Transverse colon (tissue), 4 donors: ENCODE results near the gene BPGM. TPM values are rescaled to one million over a fixed set of nuclear protein-coding genes. Genes with fewer than 3 reads are reported as not detected.

Source experiments
- DNase-seq: peaks from one replicate; pipeline ENCODE4 v3.0.0-alpha.2; 2019
- H3K27ac ChIP-seq, 4 donors: fragments of 200-600 bp; sonication (generic); 2 replicates each; pipeline ENCODE4 v1.5.1; 2016 to 2018; ENCODE audit warnings: inconsistent platforms in 4 of 4
- H3K27me3 ChIP-seq: fragments of 200-600 bp; sonication (generic); 2 replicates; pipeline ENCODE4 v1.5.1; 2017; ENCODE audit warnings: inconsistent platforms
- H3K36me3 ChIP-seq, 4 donors: fragments of 200-600 bp; sonication (generic); 2 replicates each; pipeline ENCODE4 v1.5.1; 2017 to 2019; ENCODE audit warnings: inconsistent platforms in 4 of 4
- H3K4me1 ChIP-seq, 4 donors: fragments of 200-600 bp; sonication (generic); 2 replicates each; pipeline ENCODE4 v1.5.1; 2017 to 2020; ENCODE audit warnings: inconsistent platforms in 4 of 4
- H3K4me3 ChIP-seq, 4 donors: fragments of 200-600 bp; sonication (generic); 1 replicate in 1 of 4; 2 replicates in 3 of 4; pipeline versions ENCODE4 v1.5.1 to v1.6.1; 2017 to 2019; ENCODE audit warnings: inconsistent platforms in 4 of 4
- H3K9me3 ChIP-seq, 2 donors: fragments of 200-600 bp; sonication (generic); 2 replicates each; pipeline ENCODE4 v1.5.1; 2017 to 2019; ENCODE audit warnings: inconsistent platforms in 2 of 2
- EP300 ChIP-seq: sonication (generic); formaldehyde crosslinking; IDR thresholded peaks from one replicate; pipeline ENCODE4 v1.6.1; 2017; ENCODE audit warnings: antibody characterized with exemption, low read depth
- POLR2A ChIP-seq: fragments of 450-650 bp; IDR thresholded peaks from one replicate; pipeline ENCODE4 v1.6.1; 2016; ENCODE audit warnings: antibody characterized with exemption, mild to moderate bottlenecking, moderate library complexity
- POLR2AphosphoS5 ChIP-seq, 3 donors: sonication (generic); formaldehyde crosslinking; IDR thresholded peaks; one replicate each; pipeline ENCODE4 v1.6.1; 2016; ENCODE audit warnings: antibody characterized with exemption in 3 of 3
- whole genome bisulfite sequencing, 2 donors: methylation state at CpG; one replicate each; pipeline ENCODE4 v1.1.5; 2018; ENCODE audit warnings: low coverage in 1 of 2; 5-methylcytosine and 5-hydroxymethylcytosine counted together
- in situ Hi-C, 4 donors: fragments of 200-750 bp; cut with MboI; loops; one replicate each; pipeline versions ENCODE4 v1.15.0 to v1.15.1; 2017; ENCODE audit warnings: low sequenced_read_pairs in 3 of 4, low pct_ligation_motif_present in 1 of 4, low pct_unique_long_range_greater_than_20kb in 1 of 4
- intact Hi-C: fragments of 100-400 bp; cut with DNase I; formaldehyde crosslinking; loops from one replicate; pipeline ENCODE4 v1.15.1; 2023; ENCODE audit warnings: low total_unique reads
- total RNA-seq, 4 donors: library from RNA; depleted of rRNA; stranded (reverse); fragments of >200 nt; gene quantifications; one replicate each; pipeline ENCODE4 v1.1.0, GENCODE V29; 2016
- TF ChIP-seq, protein P1 (sequence below), 5 experiments: fragments of 200-600 bp in 3 of 5; fragments of 450-650 bp in 2 of 5; sonication (generic) in 3 of 5; IDR thresholded peaks; 1 replicate in 2 of 5; 2 replicates in 3 of 5; pipeline ENCODE4 v1.5.1; 2016 to 2017; ENCODE audit warnings: antibody characterized with exemption in 5 of 5, inconsistent platforms in 3 of 5, mild to moderate bottlenecking in 2 of 5, moderate library complexity in 1 of 5

Gene BPGM
- total RNA-seq, 4 donors from 2014 or later: 0.40 to 13.2 (median 7.2) TPM

DNA sequence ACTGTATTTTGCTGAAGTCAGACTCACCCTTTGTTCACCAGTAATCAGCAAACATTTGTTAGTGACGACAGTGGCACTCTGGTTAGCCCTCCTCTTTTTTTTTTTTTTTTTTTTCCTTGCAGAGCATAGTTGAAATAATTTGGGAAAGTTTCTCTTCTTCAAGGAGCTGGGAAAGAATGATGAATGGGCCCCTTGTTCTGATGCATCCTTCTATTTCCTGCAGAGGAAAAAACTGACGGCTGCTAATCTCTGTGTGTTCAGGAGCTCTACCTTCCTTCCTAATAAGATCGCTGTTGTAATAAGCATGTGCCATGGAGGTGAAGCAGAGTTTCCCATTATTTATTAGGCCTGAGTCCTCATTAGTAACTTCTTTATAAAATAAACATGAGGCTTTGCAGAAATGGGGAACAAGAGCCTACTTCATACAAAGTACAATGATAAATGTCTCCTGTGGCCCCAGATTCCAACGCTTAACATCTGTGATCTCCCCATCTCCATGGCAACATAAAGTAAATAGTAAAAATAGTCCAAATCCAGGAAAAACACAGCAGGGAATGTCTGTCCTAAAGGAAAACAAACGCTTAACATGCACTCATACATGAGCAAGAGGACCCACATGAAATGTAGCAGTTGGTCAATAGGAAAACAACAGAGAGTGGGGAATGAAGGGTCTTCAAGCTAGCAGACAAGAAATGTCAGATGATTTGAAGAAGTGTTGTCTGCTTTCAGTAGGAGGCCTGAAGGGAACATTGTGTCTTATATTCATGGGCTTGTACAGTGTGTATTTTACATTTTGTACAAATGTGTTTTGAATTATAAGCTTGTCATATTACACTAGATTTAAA is 73.7 kb downstream of the BPGM start:
- DNase-seq: no peak
- no peaks in the 10 kb centered on the region for H3K9me3 ChIP-seq
- TF ChIP-seq POLR2A: no peak
- TF ChIP-seq POLR2AphosphoS5 (IDR thresholded peaks at IDR 0.05): peak; percentile 26 to 68 (median 51)
- TF ChIP-seq EP300: peak; percentile 89
- no peaks in the 10 kb centered on the region for H3K27me3 ChIP-seq
- H3K4me1 ChIP-seq: peaks cover 3 to 25% (median 12%) of the 10 kb centered on the region in 4 donors
- peak overlapping the region; percentile 75 to 79 (median 77) for H3K27ac ChIP-seq
- no peak overlapping the region for H3K4me3 ChIP-seq
- 39 to 40% methylated on average over 1 to 5 of the region's 5 CpGs for WGBS, 2 donors
- in situ Hi-C loops: no loop called here
- intact Hi-C loops: no loop called here
- H3K36me3 ChIP-seq: no peaks in the 10 kb centered on the region

DNA sequence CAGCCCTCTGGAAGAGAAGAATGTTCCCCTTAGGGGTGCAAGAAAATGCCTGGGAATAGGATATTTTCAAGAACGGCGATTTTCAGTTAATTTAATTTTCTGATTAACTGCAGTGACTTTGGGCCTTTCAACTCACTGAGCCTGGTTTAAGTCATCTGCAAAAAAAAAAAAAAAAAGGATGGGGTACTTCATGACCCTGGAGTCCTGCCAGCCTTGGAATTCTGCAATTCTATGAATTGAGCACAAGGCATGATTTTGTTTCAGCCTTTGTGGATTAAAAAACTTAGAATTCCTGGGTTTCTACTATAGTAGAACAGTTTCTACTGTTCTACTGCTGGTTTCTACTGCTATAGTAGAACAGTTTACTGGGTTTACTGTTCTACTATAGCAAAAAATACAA is 74.5 kb downstream of the BPGM start:
- no peaks in the 10 kb centered on the region for H3K9me3 ChIP-seq
- no peak overlapping the region for H3K4me3 ChIP-seq
- no peaks in the 10 kb centered on the region for H3K36me3 ChIP-seq
- peak overlapping the region; percentile 75 to 79 (median 77) for H3K27ac ChIP-seq
- peaks cover 3 to 25% (median 12%) of the 10 kb centered on the region in 4 donors for H3K4me1 ChIP-seq
- 67 to 100% methylated on average over 1 to 2 of the region's 2 CpGs for WGBS, 2 donors
- TF ChIP-seq EP300: no peak
- TF ChIP-seq, protein P1, sequence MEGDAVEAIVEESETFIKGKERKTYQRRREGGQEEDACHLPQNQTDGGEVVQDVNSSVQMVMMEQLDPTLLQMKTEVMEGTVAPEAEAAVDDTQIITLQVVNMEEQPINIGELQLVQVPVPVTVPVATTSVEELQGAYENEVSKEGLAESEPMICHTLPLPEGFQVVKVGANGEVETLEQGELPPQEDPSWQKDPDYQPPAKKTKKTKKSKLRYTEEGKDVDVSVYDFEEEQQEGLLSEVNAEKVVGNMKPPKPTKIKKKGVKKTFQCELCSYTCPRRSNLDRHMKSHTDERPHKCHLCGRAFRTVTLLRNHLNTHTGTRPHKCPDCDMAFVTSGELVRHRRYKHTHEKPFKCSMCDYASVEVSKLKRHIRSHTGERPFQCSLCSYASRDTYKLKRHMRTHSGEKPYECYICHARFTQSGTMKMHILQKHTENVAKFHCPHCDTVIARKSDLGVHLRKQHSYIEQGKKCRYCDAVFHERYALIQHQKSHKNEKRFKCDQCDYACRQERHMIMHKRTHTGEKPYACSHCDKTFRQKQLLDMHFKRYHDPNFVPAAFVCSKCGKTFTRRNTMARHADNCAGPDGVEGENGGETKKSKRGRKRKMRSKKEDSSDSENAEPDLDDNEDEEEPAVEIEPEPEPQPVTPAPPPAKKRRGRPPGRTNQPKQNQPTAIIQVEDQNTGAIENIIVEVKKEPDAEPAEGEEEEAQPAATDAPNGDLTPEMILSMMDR (IDR thresholded peaks at IDR 0.05): no peak
- no peak for TF ChIP-seq POLR2A
- no peak for TF ChIP-seq POLR2AphosphoS5 (IDR thresholded peaks at IDR 0.05)
- in situ Hi-C loops: no loop called here
- intact Hi-C loops: no loop called here
- no peaks in the 10 kb centered on the region for H3K27me3 ChIP-seq
- no peak for DNase-seq

DNA sequence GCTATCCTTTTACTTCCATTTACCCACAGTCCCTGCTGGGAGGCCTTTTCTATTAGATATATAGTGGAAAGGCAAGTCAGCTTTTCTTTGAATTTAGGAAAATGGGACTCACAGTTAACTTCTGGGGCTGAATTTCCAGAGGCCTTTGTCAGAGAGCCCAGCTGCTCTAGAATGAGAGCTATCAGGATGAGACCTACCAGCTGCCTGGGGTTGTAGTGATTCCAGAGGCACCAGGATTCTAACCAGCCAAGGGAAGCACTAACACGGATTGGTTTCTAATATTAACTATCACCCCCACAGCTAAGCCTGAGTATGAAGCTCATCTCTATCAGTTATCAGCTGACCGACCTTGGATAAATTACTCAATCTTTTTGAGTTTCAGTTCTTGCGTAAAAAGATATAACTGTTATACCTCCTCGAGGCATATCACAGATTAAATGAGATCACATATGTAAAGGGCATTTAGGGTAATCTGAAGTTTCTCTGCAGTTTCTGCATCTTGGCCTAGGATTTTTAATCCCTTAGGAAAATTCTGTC is 76.2 kb downstream of the BPGM start:
- in situ Hi-C loops: no loop called here
- no peak for DNase-seq
- Histone ChIP-seq H3K27ac (peak overlapping the region; percentile 49 to 79 (median 76)), H3K4me3 (no peak overlapping the region), H3K27me3 (no peaks in the 10 kb centered on the region), H3K9me3 (no peaks in the 10 kb centered on the region), H3K4me1 (peaks cover 3 to 25% (median 12%) of the 10 kb centered on the region in 4 donors), H3K36me3 (no peaks in the 10 kb centered on the region)
- intact Hi-C loops: no loop called here
- TF ChIP-seq POLR2A (no peak), POLR2AphosphoS5 (IDR thresholded peaks at IDR 0.05) (no peak), EP300 (no peak)
- TF ChIP-seq, protein P1 (IDR thresholded peaks at IDR 0.05): no peak
- 70 to 71% methylated on average over 3 to 4 of the region's 4 CpGs for WGBS, 2 donors

DNA sequence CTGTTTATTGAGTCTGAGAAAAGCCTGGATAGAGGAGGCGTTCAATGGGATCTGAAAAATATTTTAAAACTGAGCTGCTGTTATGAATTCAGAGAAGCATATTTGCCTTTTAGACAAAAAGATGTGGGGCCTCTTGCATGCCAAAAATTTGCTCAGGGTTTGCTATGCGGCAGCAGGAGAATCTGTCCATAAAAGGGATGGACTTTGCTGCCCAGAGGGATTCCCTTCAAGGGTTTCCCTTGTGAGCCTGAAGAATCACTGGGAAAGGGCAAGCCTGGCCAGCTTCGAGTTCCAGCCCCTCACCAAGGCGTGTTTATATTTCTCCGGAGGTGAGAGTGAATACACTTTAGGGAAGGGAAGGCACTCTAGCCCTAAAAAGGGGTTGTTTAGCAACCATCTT is 77.2 kb downstream of the BPGM start:
- 69 to 75% methylated on average over 5 of the region's 5 CpGs for WGBS, 2 donors
- Histone ChIP-seq H3K36me3 (no peaks in the 10 kb centered on the region), H3K4me3 (no peak overlapping the region), H3K4me1 (peaks cover 3 to 25% (median 12%) of the 10 kb centered on the region in 4 donors), H3K9me3 (no peaks in the 10 kb centered on the region), H3K27ac (peak overlapping the region; percentile 49 to 77 (median 72)), H3K27me3 (no peaks in the 10 kb centered on the region)
- in situ Hi-C loops: no loop called here
- intact Hi-C loops: no loop called here
- no peak for DNase-seq
- TF ChIP-seq POLR2A: no peak

DNA sequence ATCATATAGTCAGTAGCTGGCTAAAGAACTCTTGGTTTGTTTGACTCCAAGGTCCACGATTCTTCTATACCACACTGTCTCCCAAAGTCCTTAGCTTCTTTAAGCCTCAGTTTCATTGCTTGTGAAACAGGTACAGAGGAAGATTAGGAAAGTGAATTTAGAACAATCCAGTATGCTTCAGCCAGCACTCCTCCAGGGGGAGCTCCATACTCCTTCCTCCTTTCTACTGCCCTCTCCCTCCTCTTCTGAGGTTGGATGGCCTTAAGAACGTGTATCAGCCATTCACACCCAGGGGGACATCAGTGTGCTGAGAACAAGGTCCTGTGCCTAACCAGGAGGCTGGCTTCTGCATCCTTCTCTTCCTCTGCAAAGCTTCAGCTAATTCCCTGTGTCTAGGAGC is 78.0 kb downstream of the BPGM start:
- peak overlapping the region; percentile 49 to 77 (median 72) for H3K27ac ChIP-seq
- no peaks in the 10 kb centered on the region for H3K27me3 ChIP-seq
- no peaks in the 10 kb centered on the region for H3K36me3 ChIP-seq
- WGBS, 2 donors: 33 to 40% methylated on average over 1 to 2 of the region's 2 CpGs
- H3K9me3 ChIP-seq: no peaks in the 10 kb centered on the region
- no peak for TF ChIP-seq POLR2A
- no peak for TF ChIP-seq POLR2AphosphoS5 (IDR thresholded peaks at IDR 0.05)
- TF ChIP-seq EP300: no peak
- TF ChIP-seq, protein P1 (IDR thresholded peaks at IDR 0.05): peak in 2 of 5 experiments; percentile 14 to 30
- in situ Hi-C loops (no loop called here), intact Hi-C loops (no loop called here)
- peaks cover 8 to 30% (median 14%) of the 10 kb centered on the region in 4 donors for H3K4me1 ChIP-seq
- no peak for DNase-seq
- no peak overlapping the region for H3K4me3 ChIP-seq
